Smooth muscle cell (in vitro differentiated cells): ENCODE measurements around the gene GPRC5C. TPM values are rescaled to one million over a fixed set of nuclear protein-coding genes. Genes with fewer than 3 reads are reported as not detected.

Experiments used
- DNase-seq: peaks from one replicate; lab custom pipeline; 2025; ENCODE audit not compliant: unreplicated experiment; lab: John Stamatoyannopoulos, UW
- H2AFZ ChIP-seq: fragments of 200-600 bp; sonication (generic); 2 replicates; pipeline ENCODE4 v1.6.0; 2016; ENCODE audit warnings: antibody characterized with exemption, low read depth, mild to moderate bottlenecking
- H3F3A ChIP-seq: fragments of 200-600 bp; sonication (generic); 2 replicates; pipeline ENCODE4 v1.6.0; 2017; ENCODE audit warnings: antibody characterized with exemption, low read depth
- H3K27ac ChIP-seq: fragments of 200-600 bp; sonication (generic); 2 replicates; pipeline ENCODE4 v1.5.1; 2016; ENCODE audit warnings: low read depth, mild to moderate bottlenecking
- H3K27me3 ChIP-seq: fragments of 200-600 bp; sonication (generic); 2 replicates; pipeline ENCODE4 v1.6.1; 2016; ENCODE audit warnings: low read depth, mild to moderate bottlenecking
- H3K36me3 ChIP-seq: fragments of 200-600 bp; sonication (generic); 2 replicates; pipeline ENCODE4 v1.5.1; 2016; ENCODE audit warnings: low read depth
- H3K4me1 ChIP-seq: fragments of 200-600 bp; sonication (generic); 2 replicates; pipeline ENCODE4 v1.5.1; 2016; ENCODE audit warnings: low read depth
- H3K4me2 ChIP-seq: fragments of 200-600 bp; sonication (generic); 2 replicates; pipeline ENCODE4 v1.6.0; 2016; ENCODE audit warnings: mild to moderate bottlenecking
- H3K4me3 ChIP-seq: fragments of 200-600 bp; sonication (generic); 2 replicates; pipeline ENCODE4 v1.5.1; 2016; ENCODE audit warnings: mild to moderate bottlenecking
- H3K79me2 ChIP-seq: fragments of 200-600 bp; sonication (generic); 2 replicates; pipeline ENCODE4 v1.6.0; 2016; ENCODE audit warnings: low read depth, mild to moderate bottlenecking
- H3K9ac ChIP-seq: fragments of 200-600 bp; sonication (generic); 2 replicates; pipeline ENCODE4 v1.6.0; 2016; ENCODE audit warnings: low read depth
- H3K9me3 ChIP-seq: fragments of 200-600 bp; sonication (generic); replicated peaks from 2 replicates; pipeline ENCODE4 v1.5.1; 2016; ENCODE audit warnings: low read depth
- H4K20me1 ChIP-seq: fragments of 200-600 bp; sonication (generic); 2 replicates; pipeline ENCODE4 v1.6.0; 2016; ENCODE audit warnings: low read depth
- CTCF ChIP-seq: fragments of 200-600 bp; sonication (generic); IDR thresholded peaks from 2 replicates; pipeline ENCODE4 v1.5.1; 2017; ENCODE audit warnings: borderline replicate concordance, mild to moderate bottlenecking, antibody characterized with exemption; ENCODE audit not compliant: insufficient read depth, poor library complexity, severe bottlenecking
- WGBS: methylation state at CpG from one replicate; pipeline ENCODE4 v1.1.7; 2016; ENCODE audit warnings: low lambda C conversion rate; 5-methylcytosine and 5-hydroxymethylcytosine counted together
- polyA plus RNA-seq: library from polyadenylated mRNA; unstranded; fragments of >200 nt; fragmentation: Nextera tagmentation; extraction: Ambion mirVana; gene quantifications from 2 replicates; pipeline ENCODE4 v1.2.1, GENCODE V29; 2016
- total RNA-seq: library from RNA; depleted of rRNA; stranded (reverse); fragments of >200 nt; gene quantifications from 2 replicates; pipeline ENCODE4 v1.2.3, GENCODE V29; 2014

GPRC5C gene
- total and polyA plus RNA-seq, 2 experiments from 2014 or later, result 64.5 to 96.9 TPM

GRCh38 chr17:74408262-74408661, 23.6 kb upstream of the GPRC5C start:
- H3K4me1 ChIP-seq, result no peaks in the 10 kb centered on the region
- no peak for TF ChIP-seq CTCF
- H3K4me2 ChIP-seq, result no peak overlapping the region
- H3K79me2 ChIP-seq, result no peaks in the 10 kb centered on the region
- H3F3A ChIP-seq, result no peaks in the 10 kb centered on the region
- DNase-seq, result no peak
- no peak overlapping the region for H2AFZ ChIP-seq
- H3K9me3 ChIP-seq, result no peaks in the 10 kb centered on the region
- no peak overlapping the region for H3K27ac ChIP-seq
- WGBS, result 53% methylated on average over 3 of the region's 3 CpGs
- H3K4me3 ChIP-seq, result no peak overlapping the region
- H3K27me3 ChIP-seq, result no peaks in the 10 kb centered on the region
- H3K36me3 ChIP-seq, result no peaks in the 10 kb centered on the region
- H3K9ac ChIP-seq, result no peak overlapping the region
- H4K20me1 ChIP-seq, result no peaks in the 10 kb centered on the region

- Histone ChIP-seq H3F3A (no peaks in the 10 kb centered on the region), H3K4me3 (no peak overlapping the region), H3K9ac (no peak overlapping the region), H3K27me3 (no peaks in the 10 kb centered on the region), H4K20me1 (no peaks in the 10 kb centered on the region), H3K36me3 (no peaks in the 10 kb centered on the region), H3K79me2 (no peaks in the 10 kb centered on the region), H3K9me3 (no peaks in the 10 kb centered on the region), H3K4me2 (no peak overlapping the region), H3K27ac (no peak overlapping the region), H3K4me1 (no peaks in the 10 kb centered on the region), H2AFZ (no peak overlapping the region)
- TF ChIP-seq CTCF, result no peak
- DNase-seq, result no peak
- 86% methylated on average over 4 of the region's 4 CpGs for WGBS
Observed at GRCh38 chr17:74408815-74409214, 23.1 kb upstream of the GPRC5C start.

- Histone ChIP-seq H3K27ac (no peak overlapping the region), H3K4me2 (no peak overlapping the region), H2AFZ (no peak overlapping the region), H4K20me1 (no peaks in the 10 kb centered on the region), H3K4me1 (no peaks in the 10 kb centered on the region), H3K4me3 (no peak overlapping the region), H3K9me3 (no peaks in the 10 kb centered on the region), H3K79me2 (no peaks in the 10 kb centered on the region), H3K36me3 (no peaks in the 10 kb centered on the region), H3K27me3 (no peaks in the 10 kb centered on the region), H3F3A (no peaks in the 10 kb centered on the region), H3K9ac (no peak overlapping the region)
- 58% methylated on average over 4 of the region's 4 CpGs for whole genome bisulfite sequencing
- DNase-seq, result no peak
- TF ChIP-seq CTCF, result no peak
Observed at GRCh38 chr17:74410001-74410443, 21.9 kb upstream of the GPRC5C start.

GRCh38 chr17:74412581-74412980, 19.3 kb upstream of the GPRC5C start:
- no peaks in the 10 kb centered on the region for H3K27me3 ChIP-seq
- no peaks in the 10 kb centered on the region for H3K9me3 ChIP-seq
- no peaks in the 10 kb centered on the region for H3K4me1 ChIP-seq
- H3K9ac ChIP-seq, result no peak overlapping the region
- 97% methylated on average over 8 of the region's 8 CpGs for WGBS
- H3K79me2 ChIP-seq, result no peaks in the 10 kb centered on the region
- peaks cover 5% of the 10 kb centered on the region for H3F3A ChIP-seq
- H3K4me2 ChIP-seq, result no peak overlapping the region
- no peak for TF ChIP-seq CTCF
- H2AFZ ChIP-seq, result no peak overlapping the region
- H4K20me1 ChIP-seq, result no peaks in the 10 kb centered on the region
- no peaks in the 10 kb centered on the region for H3K36me3 ChIP-seq
- no peak overlapping the region for H3K4me3 ChIP-seq
- no peak overlapping the region for H3K27ac ChIP-seq
- DNase-seq, result no peak
